Measurements from ENCODE around the gene RBP5. TPM values are rescaled to one million over a fixed set of nuclear protein-coding genes. Genes with fewer than 3 reads are reported as not detected.

Gene RBP5
- total and polyA plus RNA-seq, 2 donors (not counting 1 experiment from before 2014, with no cell fraction given): not detected

- Histone ChIP-seq H3K27ac (ENCODE audit: insufficient read depth, low read length) (no peak overlapping the region), H4K20me1 (ENCODE audit: control insufficient read depth, extremely low read depth, insufficient read depth, low read length) (no peaks in the 10 kb centered on the region), H2AFZ (ENCODE audit: low read length) (no peak overlapping the region), H3K4me2 (ENCODE audit: extremely low read depth, insufficient read depth, low read length) (no peak overlapping the region), H3K9ac (ENCODE audit: insufficient read depth, low read length) (no peak overlapping the region), H3K36me3 (ENCODE audit: control insufficient read depth, insufficient read depth, low read length) (peaks cover 1% of the 10 kb centered on the region), H3K9me3 (ENCODE audit: control insufficient read depth, insufficient read depth, low read depth, low read length) (no peaks in the 10 kb centered on the region), H3K4me1 (ENCODE audit: control insufficient read depth, extremely low read depth, insufficient read depth, low read length) (no peaks in the 10 kb centered on the region), H3K79me2 (ENCODE audit: control insufficient read depth, insufficient read depth, low read length) (no peaks in the 10 kb centered on the region), H3K27me3 (ENCODE audit: control insufficient read depth, insufficient read depth, low read length) (no peaks in the 10 kb centered on the region), H3K4me3 (replicated peaks in 1 of 4; ENCODE audit: control extremely low read depth in 1 of 4, insufficient read depth in 1 of 4, low read depth in 3 of 4, low read length in 4 of 4) (no peak overlapping the region)
- no peak for DNase-seq (ENCODE audit: low read depth in 2 of 2)
- no peak for TF ChIP-seq EZH2 (IDR thresholded peaks at IDR 0.05; ENCODE audit: low read length, missing control alignments)
- TF ChIP-seq CTCF (conservative IDR thresholded peaks at IDR 0.05 in 1 of 2, IDR thresholded peaks at IDR 0.05 in 1 of 2; ENCODE audit: low read depth in 1 of 2, low read length in 2 of 2): no peak
These were observed 14.9 kb upstream of the RBP5 start for GRCh38 chr12:7143564-7143963.

GRCh38 chr12:7142809-7143465, 14.2 kb upstream of the RBP5 start:
- TF ChIP-seq CTCF (conservative IDR thresholded peaks at IDR 0.05 in 1 of 2, IDR thresholded peaks at IDR 0.05 in 1 of 2; ENCODE audit: low read depth in 1 of 2, low read length in 2 of 2) (no peak), EZH2 (IDR thresholded peaks at IDR 0.05; ENCODE audit: low read length, missing control alignments) (no peak)
- no peak overlapping the region for H2AFZ ChIP-seq (ENCODE audit: low read length)
- H3K4me1 ChIP-seq (ENCODE audit: control insufficient read depth, extremely low read depth, insufficient read depth, low read length): no peaks in the 10 kb centered on the region
- no peak overlapping the region for H3K9ac ChIP-seq (ENCODE audit: insufficient read depth, low read length)
- H3K27ac ChIP-seq (ENCODE audit: insufficient read depth, low read length): no peak overlapping the region
- H3K36me3 ChIP-seq (ENCODE audit: control insufficient read depth, insufficient read depth, low read length): peaks cover 1% of the 10 kb centered on the region
- no peaks in the 10 kb centered on the region for H4K20me1 ChIP-seq (ENCODE audit: control insufficient read depth, extremely low read depth, insufficient read depth, low read length)
- DNase-seq (ENCODE audit: low read depth in 2 of 2): no peak
- H3K27me3 ChIP-seq (ENCODE audit: control insufficient read depth, insufficient read depth, low read length): no peaks in the 10 kb centered on the region
- H3K79me2 ChIP-seq (ENCODE audit: control insufficient read depth, insufficient read depth, low read length): no peaks in the 10 kb centered on the region
- no peak overlapping the region for H3K4me2 ChIP-seq (ENCODE audit: extremely low read depth, insufficient read depth, low read length)
- H3K4me3 ChIP-seq (replicated peaks in 1 of 4; ENCODE audit: control extremely low read depth in 1 of 4, insufficient read depth in 1 of 4, low read depth in 3 of 4, low read length in 4 of 4): no peak overlapping the region
- H3K9me3 ChIP-seq (ENCODE audit: control insufficient read depth, insufficient read depth, low read depth, low read length): no peaks in the 10 kb centered on the region

GRCh38 chr12:7142056-7142644, 13.5 kb upstream of the RBP5 start:
- no peaks in the 10 kb centered on the region for H4K20me1 ChIP-seq (ENCODE audit: control insufficient read depth, extremely low read depth, insufficient read depth, low read length)
- no peak overlapping the region for H3K4me3 ChIP-seq (replicated peaks in 1 of 4; ENCODE audit: control extremely low read depth in 1 of 4, insufficient read depth in 1 of 4, low read depth in 3 of 4, low read length in 4 of 4)
- no peak overlapping the region for H3K9ac ChIP-seq (ENCODE audit: insufficient read depth, low read length)
- H3K9me3 ChIP-seq (ENCODE audit: control insufficient read depth, insufficient read depth, low read depth, low read length): no peaks in the 10 kb centered on the region
- DNase-seq (ENCODE audit: low read depth in 2 of 2): peak; percentile 11 to 45
- no peaks in the 10 kb centered on the region for H3K4me1 ChIP-seq (ENCODE audit: control insufficient read depth, extremely low read depth, insufficient read depth, low read length)
- H3K27ac ChIP-seq (ENCODE audit: insufficient read depth, low read length): no peak overlapping the region
- peaks cover 1% of the 10 kb centered on the region for H3K36me3 ChIP-seq (ENCODE audit: control insufficient read depth, insufficient read depth, low read length)
- H3K4me2 ChIP-seq (ENCODE audit: extremely low read depth, insufficient read depth, low read length): no peak overlapping the region
- no peak overlapping the region for H2AFZ ChIP-seq (ENCODE audit: low read length)
- H3K79me2 ChIP-seq (ENCODE audit: control insufficient read depth, insufficient read depth, low read length): no peaks in the 10 kb centered on the region
- H3K27me3 ChIP-seq (ENCODE audit: control insufficient read depth, insufficient read depth, low read length): no peaks in the 10 kb centered on the region
- TF ChIP-seq CTCF (conservative IDR thresholded peaks at IDR 0.05 in 1 of 2, IDR thresholded peaks at IDR 0.05 in 1 of 2; ENCODE audit: low read depth in 1 of 2, low read length in 2 of 2) (peak; percentile 54 to 83), EZH2 (IDR thresholded peaks at IDR 0.05; ENCODE audit: low read length, missing control alignments) (no peak)

Data from fibroblast of lung (primary cell).